HG03354 (cell line): ENCODE results near the gene NCAPG.

ENCODE experiments used
- ATAC-seq: cut with Tn5 transposase; IDR thresholded peaks from one replicate; pipeline ENCODE4 v1.9.1; 2021; ENCODE audit warnings: mild to moderate bottlenecking; ENCODE audit not compliant: unreplicated experiment, poor library complexity, severe bottlenecking

Gene NCAPG

DNA sequence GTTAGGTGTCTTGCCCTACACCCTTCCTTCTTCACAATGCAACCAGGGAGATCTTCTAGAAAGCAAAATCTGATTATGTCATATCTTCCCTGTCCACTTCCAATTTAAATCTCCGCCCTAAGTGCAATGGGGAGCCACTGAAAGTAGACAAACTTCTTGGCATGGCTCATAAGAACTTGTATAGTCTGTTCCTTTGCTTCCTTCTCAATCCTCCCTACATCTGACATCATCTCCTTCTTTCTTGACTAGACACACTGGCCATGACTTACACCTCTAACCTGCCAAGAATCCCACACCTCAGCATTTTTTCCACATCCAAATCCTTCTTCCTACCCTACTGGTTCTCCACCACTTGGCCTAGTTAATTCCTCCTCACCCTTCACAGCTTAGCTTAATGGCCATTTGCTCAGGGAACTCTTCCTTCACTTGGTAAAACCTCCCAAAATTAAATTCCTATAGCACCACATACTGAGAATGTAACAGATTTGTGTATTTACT, 55.1 kb downstream of the NCAPG start:
- no peak for ATAC-seq

GRCh38 chr4:17866810-17867209, 56.0 kb downstream of the NCAPG start:
- no peak for ATAC-seq

DNA sequence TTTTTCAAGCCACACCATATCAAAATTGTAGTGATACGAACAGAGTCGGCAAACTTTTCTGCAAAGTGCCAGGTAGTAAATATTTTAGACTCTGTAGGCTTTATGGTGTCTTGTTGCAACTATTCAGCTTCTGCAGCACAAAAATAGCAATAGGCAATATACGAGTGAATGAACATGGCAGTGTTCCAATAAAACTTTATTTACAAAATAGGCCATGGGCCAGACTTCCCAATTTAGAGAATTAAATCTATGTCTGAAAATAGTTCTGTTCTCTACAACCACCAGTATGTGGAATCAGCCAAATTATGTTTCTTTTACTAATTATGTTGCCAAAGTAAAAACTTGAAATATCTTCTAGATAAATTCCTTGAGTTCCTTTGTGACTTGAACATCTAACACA, 56.5 kb downstream of the NCAPG start:
- ATAC-seq: no peak

DNA sequence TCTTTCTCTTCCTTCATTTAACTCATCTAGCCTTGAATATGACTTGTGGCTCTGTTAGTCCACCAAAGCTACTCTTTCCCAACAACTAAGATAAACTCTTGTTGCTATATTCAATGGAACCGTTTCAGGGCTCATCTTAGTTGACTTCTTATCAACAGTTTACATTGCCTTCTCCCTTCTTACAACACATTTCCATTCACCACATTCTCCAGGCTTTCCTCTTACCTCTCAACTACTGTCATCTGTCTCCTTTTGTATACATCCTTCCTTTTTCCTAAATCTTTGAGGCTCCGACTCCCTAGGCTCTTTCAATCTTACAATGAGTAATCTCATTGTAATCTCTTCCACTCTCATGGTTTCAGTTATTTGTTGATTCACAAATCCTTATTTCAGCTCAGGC, 58.5 kb downstream of the NCAPG start:
- no peak for ATAC-seq

- peak; percentile 99 for ATAC-seq
These were observed 64.8 kb downstream of the NCAPG start for GRCh38 chr4:17875402-17876070.

- no peak for ATAC-seq
These were observed 66.2 kb downstream of the NCAPG start for GRCh38 chr4:17876943-17877342.

DNA sequence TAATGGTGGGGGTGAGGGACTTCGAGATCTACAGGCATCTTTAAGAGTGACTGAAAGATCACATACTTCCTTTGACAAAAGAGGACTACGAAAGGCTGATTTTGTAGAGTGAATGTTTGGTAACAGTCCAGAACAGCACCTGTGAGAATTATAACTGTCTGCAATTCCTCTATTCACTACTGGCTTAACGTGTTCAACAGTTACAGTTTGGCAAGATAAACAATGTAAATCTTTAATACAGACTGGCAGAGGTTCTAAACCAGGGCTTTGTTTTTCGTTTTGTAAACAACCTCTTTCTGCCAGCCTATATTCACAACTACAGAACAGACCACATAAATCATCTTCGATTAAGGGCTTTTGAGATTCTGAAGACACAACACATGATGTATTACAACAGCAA, 66.9 kb downstream of the NCAPG start:
- no peak for ATAC-seq

DNA sequence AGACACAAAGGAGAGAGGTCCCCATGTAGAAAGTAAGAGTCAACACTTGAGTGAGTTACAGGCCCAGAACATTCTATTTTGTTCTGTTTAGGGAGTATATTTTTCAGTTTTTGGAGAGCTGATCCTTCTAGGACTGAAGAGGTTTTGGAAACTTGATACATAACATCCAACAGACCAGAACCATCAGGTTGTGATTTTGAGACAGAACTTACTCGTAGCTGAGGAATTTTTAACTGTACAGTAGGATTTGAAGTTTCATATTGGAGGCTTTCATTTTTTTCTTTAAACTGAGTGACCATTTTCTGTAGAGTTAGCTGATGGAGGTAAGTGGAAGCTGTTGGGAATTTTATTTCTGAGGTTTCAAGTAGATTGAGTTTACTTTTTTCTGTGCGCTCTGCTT, 73.3 kb downstream of the NCAPG start:
- ATAC-seq: no peak

DNA sequence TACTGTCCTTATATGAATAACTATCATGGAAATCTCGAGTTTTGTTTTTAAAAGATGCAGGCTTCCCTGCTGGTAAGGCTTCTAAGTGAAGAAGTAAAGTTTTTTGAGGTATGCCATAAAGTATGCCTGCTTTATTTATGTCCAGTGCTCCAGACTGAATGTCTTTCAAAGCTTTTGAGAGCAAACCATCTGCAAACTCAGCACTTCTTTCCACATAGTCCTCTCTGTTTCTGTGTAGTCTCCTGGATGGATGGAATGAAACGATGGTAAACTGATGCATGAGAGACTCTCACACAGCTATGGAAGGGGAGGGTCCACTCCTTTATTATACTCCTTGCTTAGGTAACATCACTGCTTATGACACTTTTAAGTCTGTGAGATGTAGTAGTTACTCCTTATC, 73.7 kb downstream of the NCAPG start:
- no peak for ATAC-seq

- no peak for ATAC-seq
These were observed 78.9 kb downstream of the NCAPG start for GRCh38 chr4:17889692-17890091.

DNA sequence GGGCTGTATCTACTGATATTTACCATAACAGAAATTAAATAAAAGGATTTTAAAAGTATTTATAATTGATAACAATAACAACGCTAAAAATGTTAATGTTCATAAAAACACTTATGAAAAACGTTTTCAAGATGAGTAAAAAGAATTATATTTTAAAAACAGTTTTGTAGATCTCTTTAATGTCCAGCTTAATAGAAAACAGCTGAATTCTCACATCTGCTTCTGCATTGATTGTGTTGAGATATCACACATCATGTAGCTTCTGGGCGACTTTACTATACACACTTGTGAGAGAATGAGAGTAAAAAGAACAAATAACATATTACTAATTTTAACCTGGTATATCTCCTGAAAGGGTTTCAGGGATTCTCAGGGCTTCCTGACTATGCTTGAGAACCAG, 83.6 kb downstream of the NCAPG start:
- ATAC-seq: no peak
